ENCODE measurements around the gene PPP2R5C.

Gene PPP2R5C

GRCh38 chr14:101945171-101945570, 183.7 kb downstream of the PPP2R5C start:
- H3K27me3 Mint-ChIP-seq (ENCODE audit: low read depth): peaks cover 43% of the 10 kb centered on the region
- H3K4me1 Mint-ChIP-seq (ENCODE audit: low read depth): peaks cover 17% of the 10 kb centered on the region
- H3K4me3 Mint-ChIP-seq: no peak overlapping the region
- no peaks in the 10 kb centered on the region for H3K36me3 Mint-ChIP-seq (ENCODE audit: low read depth)
- H3K9me3 Mint-ChIP-seq: no peaks in the 10 kb centered on the region
- no peak overlapping the region for H3K27ac Mint-ChIP-seq

GRCh38 chr14:101947577-101947903, 186.0 kb downstream of the PPP2R5C start:
- H3K9me3 Mint-ChIP-seq: no peaks in the 10 kb centered on the region
- H3K27ac Mint-ChIP-seq: peak overlapping the region; percentile 97
- peaks cover 17% of the 10 kb centered on the region for H3K4me1 Mint-ChIP-seq (ENCODE audit: low read depth)
- no peaks in the 10 kb centered on the region for H3K36me3 Mint-ChIP-seq (ENCODE audit: low read depth)
- H3K27me3 Mint-ChIP-seq (ENCODE audit: low read depth): peaks cover 34% of the 10 kb centered on the region
- peak overlapping the region; percentile 94 for H3K4me3 Mint-ChIP-seq

GRCh38 chr14:101947904-101948665, 186.6 kb downstream of the PPP2R5C start:
- Mint-ChIP-seq H3K9me3 (no peaks in the 10 kb centered on the region), H3K27ac (peak overlapping the region; percentile 97), H3K4me1 (ENCODE audit: low read depth) (peaks cover 17% of the 10 kb centered on the region), H3K4me3 (peak overlapping the region; percentile 94), H3K27me3 (ENCODE audit: low read depth) (peaks cover 30% of the 10 kb centered on the region), H3K36me3 (ENCODE audit: low read depth) (no peaks in the 10 kb centered on the region)

DNA sequence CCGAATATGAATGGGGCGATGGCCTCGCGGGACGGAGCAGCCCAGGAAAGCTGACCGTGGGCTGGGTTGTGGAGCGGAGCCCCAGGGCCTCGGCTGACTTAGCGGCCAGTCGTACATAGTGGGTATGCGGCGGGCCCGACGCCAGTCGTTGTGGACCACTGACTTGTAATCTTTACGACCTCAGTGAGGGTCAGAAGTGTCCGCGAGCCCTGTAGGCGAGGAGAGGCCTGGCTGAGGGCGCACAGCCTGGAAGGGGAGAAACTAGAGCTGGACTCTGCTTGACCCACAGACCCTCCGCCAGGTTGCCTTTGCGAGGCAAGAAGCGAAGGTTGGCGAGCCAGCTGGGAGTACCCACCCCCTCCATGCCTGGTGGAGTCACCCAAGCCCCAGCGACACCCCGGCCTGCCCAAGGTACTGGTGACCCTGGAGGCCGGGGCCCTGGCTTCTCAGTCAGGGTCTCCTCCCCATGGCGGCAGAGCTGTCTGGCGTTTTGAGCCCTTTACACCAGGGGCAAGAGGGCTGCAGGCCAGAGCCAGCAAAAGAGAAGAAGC, 187.2 kb downstream of the PPP2R5C start:
- Mint-ChIP-seq H3K9me3 (no peaks in the 10 kb centered on the region), H3K27ac (peak overlapping the region; percentile 97), H3K4me3 (peak overlapping the region; percentile 94), H3K36me3 (ENCODE audit: low read depth) (no peaks in the 10 kb centered on the region), H3K4me1 (ENCODE audit: low read depth) (peaks cover 17% of the 10 kb centered on the region), H3K27me3 (ENCODE audit: low read depth) (peaks cover 27% of the 10 kb centered on the region)

DNA sequence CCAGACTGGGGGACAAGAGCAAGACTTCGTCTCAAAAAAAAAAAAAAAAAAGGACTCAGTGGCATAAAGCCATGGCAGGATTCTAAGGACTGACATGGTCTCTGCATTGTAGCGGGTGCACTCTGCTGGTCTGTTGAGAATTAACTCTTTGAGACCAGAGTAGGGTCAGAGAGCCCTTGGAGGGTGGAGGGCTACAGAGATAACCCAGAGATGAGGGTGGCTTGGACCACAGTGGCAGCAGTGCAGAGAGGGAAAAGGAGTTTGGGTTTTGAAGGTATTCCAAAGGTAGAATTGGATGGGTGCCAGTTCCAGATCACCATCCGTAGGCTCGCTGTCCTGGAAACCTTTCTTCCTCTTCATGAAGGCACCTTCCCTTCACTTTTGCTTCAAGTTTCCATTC, 188.6 kb downstream of the PPP2R5C start:
- peaks cover 17% of the 10 kb centered on the region for H3K4me1 Mint-ChIP-seq (ENCODE audit: low read depth)
- H3K27ac Mint-ChIP-seq: peak overlapping the region; percentile 20
- no peak overlapping the region for H3K4me3 Mint-ChIP-seq
- H3K27me3 Mint-ChIP-seq (ENCODE audit: low read depth): peaks cover 15% of the 10 kb centered on the region
- H3K9me3 Mint-ChIP-seq: no peaks in the 10 kb centered on the region
- H3K36me3 Mint-ChIP-seq (ENCODE audit: low read depth): no peaks in the 10 kb centered on the region

- no peaks in the 10 kb centered on the region for H3K36me3 Mint-ChIP-seq (ENCODE audit: low read depth)
- peaks cover 15% of the 10 kb centered on the region for H3K4me1 Mint-ChIP-seq (ENCODE audit: low read depth)
- no peaks in the 10 kb centered on the region for H3K9me3 Mint-ChIP-seq
- H3K27ac Mint-ChIP-seq: peak overlapping the region; percentile 41
- peaks cover 10% of the 10 kb centered on the region for H3K27me3 Mint-ChIP-seq (ENCODE audit: low read depth)
- peak overlapping the region; percentile 34 for H3K4me3 Mint-ChIP-seq
Measured at GRCh38 chr14:101950516-101951215, 189.2 kb downstream of the PPP2R5C start.

DNA sequence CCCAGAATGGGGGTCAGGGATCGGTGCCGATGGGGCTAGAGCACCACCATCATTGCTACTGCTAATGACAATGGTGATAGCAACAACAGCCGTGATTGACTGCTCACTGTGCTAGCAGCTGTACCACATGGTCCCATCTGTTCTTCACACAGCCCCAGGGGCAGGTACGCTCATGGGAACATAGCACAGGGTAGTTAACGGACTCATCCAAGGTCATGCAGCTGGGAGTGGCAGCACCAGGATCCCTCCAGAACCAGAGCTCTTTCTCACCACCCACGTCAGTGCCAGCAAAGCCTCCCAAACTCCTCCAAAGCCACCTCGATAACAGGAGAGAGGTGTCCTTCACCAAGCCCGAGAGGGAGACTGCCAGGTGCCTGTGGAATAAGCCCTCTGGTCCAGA, 191.6 kb downstream of the PPP2R5C start:
- H3K36me3 Mint-ChIP-seq (ENCODE audit: low read depth): no peaks in the 10 kb centered on the region

GRCh38 chr14:101954501-101954900, 193.0 kb downstream of the PPP2R5C start:
- Mint-ChIP-seq H3K36me3 (ENCODE audit: low read depth) (no peaks in the 10 kb centered on the region), H3K4me1 (ENCODE audit: low read depth) (no peaks in the 10 kb centered on the region), H3K4me3 (no peak overlapping the region), H3K27me3 (ENCODE audit: low read depth) (no peaks in the 10 kb centered on the region), H3K9me3 (no peaks in the 10 kb centered on the region), H3K27ac (no peak overlapping the region)

More for the DNA sequence above, 191.6 kb downstream of the PPP2R5C start:
- Mint-ChIP-seq H3K27ac (no peak overlapping the region), H3K9me3 (no peaks in the 10 kb centered on the region), H3K27me3 (ENCODE audit: low read depth) (no peaks in the 10 kb centered on the region), H3K4me1 (ENCODE audit: low read depth) (peaks cover 8% of the 10 kb centered on the region), H3K4me3 (no peak overlapping the region)

- H3K36me3 Mint-ChIP-seq (ENCODE audit: low read depth): no peaks in the 10 kb centered on the region
- H3K27me3 Mint-ChIP-seq (ENCODE audit: low read depth): no peaks in the 10 kb centered on the region
- no peaks in the 10 kb centered on the region for H3K9me3 Mint-ChIP-seq
- H3K4me3 Mint-ChIP-seq: no peak overlapping the region
- H3K27ac Mint-ChIP-seq: no peak overlapping the region
- H3K4me1 Mint-ChIP-seq (ENCODE audit: low read depth): peaks cover 2% of the 10 kb centered on the region
Measured at GRCh38 chr14:101955695-101956161, 194.2 kb downstream of the PPP2R5C start.

DNA sequence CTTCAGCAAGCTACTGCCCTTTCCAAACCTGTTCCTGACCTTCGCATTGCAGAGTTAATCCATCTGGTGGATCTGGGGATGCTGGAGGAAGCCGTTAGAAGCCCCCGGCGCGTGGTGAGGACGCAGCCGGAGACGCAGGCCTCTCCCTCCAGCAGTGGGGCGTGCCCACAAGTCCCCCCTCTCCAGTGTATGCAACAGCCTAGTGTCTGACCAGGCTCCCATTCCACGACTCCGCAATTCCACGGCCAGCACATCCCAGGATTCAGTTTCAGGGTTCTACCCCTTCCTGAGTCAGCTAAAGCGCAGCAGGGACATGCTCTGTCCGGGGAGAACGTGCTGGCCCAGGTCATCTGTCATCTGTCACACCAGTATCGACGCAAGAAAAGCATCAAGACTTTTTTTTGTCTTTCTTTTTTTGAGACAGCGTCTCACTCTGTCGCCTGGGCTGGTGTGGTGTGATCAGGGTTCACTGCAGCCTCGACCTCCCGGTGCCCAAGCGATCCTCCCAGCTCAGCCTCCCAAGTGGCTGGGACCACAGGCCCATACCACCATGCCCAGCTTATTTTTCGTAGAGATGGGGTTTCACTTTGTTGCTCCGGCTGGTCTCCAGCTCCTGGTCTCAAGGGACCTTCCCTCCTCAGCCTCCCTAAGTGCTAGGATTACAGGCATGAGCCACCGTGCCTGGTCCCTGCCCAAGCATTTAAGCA, 194.8 kb downstream of the PPP2R5C start:
- H3K27me3 Mint-ChIP-seq (ENCODE audit: low read depth): peaks cover 3% of the 10 kb centered on the region
- no peak overlapping the region for H3K4me3 Mint-ChIP-seq
- no peaks in the 10 kb centered on the region for H3K36me3 Mint-ChIP-seq (ENCODE audit: low read depth)
- no peaks in the 10 kb centered on the region for H3K9me3 Mint-ChIP-seq
- peaks cover 5% of the 10 kb centered on the region for H3K4me1 Mint-ChIP-seq (ENCODE audit: low read depth)
- H3K27ac Mint-ChIP-seq: no peak overlapping the region

GRCh38 chr14:101957406-101958234, 196.1 kb downstream of the PPP2R5C start:
- H3K27me3 Mint-ChIP-seq (ENCODE audit: low read depth): peaks cover 5% of the 10 kb centered on the region
- no peak overlapping the region for H3K4me3 Mint-ChIP-seq
- no peaks in the 10 kb centered on the region for H3K9me3 Mint-ChIP-seq
- H3K4me1 Mint-ChIP-seq (ENCODE audit: low read depth): peaks cover 7% of the 10 kb centered on the region
- H3K27ac Mint-ChIP-seq: no peak overlapping the region
- no peaks in the 10 kb centered on the region for H3K36me3 Mint-ChIP-seq (ENCODE audit: low read depth)

- peaks cover 5% of the 10 kb centered on the region for H3K27me3 Mint-ChIP-seq (ENCODE audit: low read depth)
- no peaks in the 10 kb centered on the region for H3K36me3 Mint-ChIP-seq (ENCODE audit: low read depth)
- no peak overlapping the region for H3K4me3 Mint-ChIP-seq
- H3K9me3 Mint-ChIP-seq: no peaks in the 10 kb centered on the region
- no peak overlapping the region for H3K27ac Mint-ChIP-seq
- H3K4me1 Mint-ChIP-seq (ENCODE audit: low read depth): peaks cover 7% of the 10 kb centered on the region
Measured at GRCh38 chr14:101958418-101959180, 197.1 kb downstream of the PPP2R5C start.

DNA sequence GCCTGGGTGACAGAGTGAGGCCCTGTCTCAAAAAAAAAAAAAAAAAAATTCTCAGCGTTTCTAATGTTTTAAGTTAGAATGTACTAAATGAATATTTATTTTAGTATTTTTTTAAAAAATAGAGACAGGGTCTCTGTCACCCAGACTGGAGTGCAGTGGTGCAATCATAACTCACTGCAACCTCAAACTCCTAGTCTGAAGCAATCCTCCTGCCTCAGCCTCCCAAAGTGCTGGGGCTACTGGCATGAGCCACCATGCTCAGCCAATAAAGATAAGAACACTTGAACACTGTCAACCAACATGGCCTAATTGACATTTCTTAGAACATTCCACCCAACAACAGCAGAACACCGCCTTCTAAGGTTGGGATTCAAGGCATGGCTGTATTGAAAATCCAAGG, 197.8 kb downstream of the PPP2R5C start:
- Mint-ChIP-seq H3K9me3 (no peaks in the 10 kb centered on the region), H3K27me3 (ENCODE audit: low read depth) (peaks cover 5% of the 10 kb centered on the region), H3K4me1 (ENCODE audit: low read depth) (peaks cover 10% of the 10 kb centered on the region), H3K4me3 (no peak overlapping the region), H3K27ac (no peak overlapping the region), H3K36me3 (ENCODE audit: low read depth) (no peaks in the 10 kb centered on the region)

Data from T-helper 1 cell treated with Interleukin-12 subunit alpha and Interleukin-12 subunit beta and Interleukin-4 antibody, amounts not matched to agents 30 μg/mL and 1 μg/mL, for 36 hours (primary cell).